ELF-1 (cell line): Measurements from ENCODE around the gene ARMS2.

ENCODE experiments used
- DNase-seq: peaks from one replicate; pipeline ENCODE4 v3.0.0-alpha.2; 2016; ENCODE audit warnings: low read depth, low spot score

Gene ARMS2

GRCh38 chr10:122471531-122472177 is 17.2 kb downstream of the ARMS2 start:
- DNase-seq, result no peak

DNA sequence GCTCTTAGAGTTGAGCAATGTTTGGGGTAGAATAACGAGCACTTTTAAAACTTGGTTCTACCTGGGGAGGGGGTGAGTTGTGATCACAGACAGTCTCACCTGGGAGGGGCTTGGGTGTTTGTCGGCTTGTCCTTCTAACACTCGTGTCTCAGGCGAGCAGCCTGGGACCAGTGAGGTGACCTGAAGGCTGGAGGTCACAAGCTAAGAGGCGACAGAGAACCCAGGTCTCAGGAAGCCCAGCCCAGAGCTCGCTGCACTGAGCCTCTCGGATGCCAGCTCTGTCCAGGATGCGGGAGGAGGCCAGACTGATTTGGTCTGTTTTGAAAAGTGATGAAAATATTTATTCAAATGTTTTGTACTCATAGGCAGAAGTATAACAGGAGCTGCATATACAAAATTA is 18.7 kb downstream of the ARMS2 start:
- DNase-seq, result no peak

GRCh38 chr10:122474131-122474818 is 19.8 kb downstream of the ARMS2 start:
- DNase-seq, result no peak

DNA sequence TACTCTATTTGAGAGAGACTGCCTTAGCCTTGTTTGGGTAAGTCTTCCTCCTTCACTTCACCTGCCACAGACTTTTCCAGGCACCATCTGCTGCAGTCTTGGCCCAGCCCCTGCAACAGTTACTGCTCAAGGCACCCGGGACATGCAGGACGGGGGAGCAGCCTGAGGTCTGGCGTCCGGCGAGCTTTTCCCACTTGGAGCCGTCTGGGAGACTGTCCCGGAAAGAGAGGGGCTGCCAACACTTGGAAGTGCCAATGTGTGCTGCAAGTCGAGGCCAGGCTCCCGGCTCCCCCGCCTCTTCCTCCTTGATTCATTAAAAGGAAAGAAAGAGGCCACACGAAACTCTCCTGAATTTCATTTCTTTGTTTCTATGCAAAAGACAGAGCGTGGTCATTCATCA is 20.6 kb downstream of the ARMS2 start:
- no peak for DNase-seq

GRCh38 chr10:122475591-122476332 is 21.3 kb downstream of the ARMS2 start:
- peak; percentile 90 for DNase-seq

DNA sequence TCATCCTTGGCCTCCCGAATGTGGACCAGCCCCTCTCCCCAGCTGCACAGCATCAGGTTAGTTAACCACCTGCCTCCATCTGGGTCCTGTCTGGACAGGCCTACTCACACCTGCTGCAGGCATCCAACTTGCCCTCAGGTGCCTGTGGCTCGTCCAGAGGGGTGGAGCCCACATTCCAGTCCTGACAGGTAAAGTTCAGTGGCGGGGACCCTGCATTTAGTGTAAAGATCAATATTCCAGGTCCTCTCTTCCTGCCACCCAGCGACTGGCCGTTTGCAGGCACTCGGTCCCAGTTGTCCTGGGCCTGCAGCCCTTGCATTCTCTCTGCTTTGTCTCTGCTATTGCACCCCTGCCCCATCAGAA is 21.9 kb downstream of the ARMS2 start:
- DNase-seq, result peak; percentile 59

GRCh38 chr10:122477436-122477835 is 23.0 kb downstream of the ARMS2 start:
- DNase-seq, result peak; percentile 44

GRCh38 chr10:122478971-122479370 is 24.5 kb downstream of the ARMS2 start:
- DNase-seq, result no peak

DNA sequence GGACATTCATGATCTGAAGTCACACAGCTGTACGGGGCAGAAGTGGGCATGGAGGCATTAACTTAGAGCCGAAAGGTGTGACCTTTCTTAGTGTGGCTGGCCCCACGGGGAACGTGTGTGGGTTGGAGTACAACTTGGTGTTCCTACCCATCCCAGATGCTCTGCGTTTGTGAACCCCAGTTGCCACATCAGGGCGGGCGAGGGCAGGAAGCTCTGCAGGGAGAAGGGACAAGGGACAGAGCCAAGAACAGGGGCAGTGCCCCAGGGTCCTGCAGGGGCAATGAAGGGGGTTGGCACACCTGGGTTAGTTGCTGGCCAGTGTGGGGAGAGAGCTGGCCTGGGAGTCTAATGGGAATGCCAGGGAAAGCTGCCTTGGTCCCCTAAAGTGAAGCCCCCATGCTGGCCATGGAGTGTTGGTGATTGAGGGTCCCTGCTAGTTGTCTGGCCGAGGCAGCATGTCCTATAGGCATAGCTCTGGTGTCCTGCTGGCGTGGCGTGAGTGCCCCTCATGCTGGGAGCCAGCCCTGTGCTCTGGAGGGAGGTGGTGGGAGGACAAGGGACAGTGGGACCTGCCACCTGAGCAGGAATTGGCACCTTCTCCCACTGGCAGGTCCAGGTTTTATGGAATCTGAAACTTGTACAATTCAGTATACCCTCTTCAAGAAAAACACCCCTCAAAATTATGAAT is 25.8 kb downstream of the ARMS2 start:
- DNase-seq, result no peak

- DNase-seq, result no peak
Measured at GRCh38 chr10:122481296-122482056, 27.0 kb downstream of the ARMS2 start.

DNA sequence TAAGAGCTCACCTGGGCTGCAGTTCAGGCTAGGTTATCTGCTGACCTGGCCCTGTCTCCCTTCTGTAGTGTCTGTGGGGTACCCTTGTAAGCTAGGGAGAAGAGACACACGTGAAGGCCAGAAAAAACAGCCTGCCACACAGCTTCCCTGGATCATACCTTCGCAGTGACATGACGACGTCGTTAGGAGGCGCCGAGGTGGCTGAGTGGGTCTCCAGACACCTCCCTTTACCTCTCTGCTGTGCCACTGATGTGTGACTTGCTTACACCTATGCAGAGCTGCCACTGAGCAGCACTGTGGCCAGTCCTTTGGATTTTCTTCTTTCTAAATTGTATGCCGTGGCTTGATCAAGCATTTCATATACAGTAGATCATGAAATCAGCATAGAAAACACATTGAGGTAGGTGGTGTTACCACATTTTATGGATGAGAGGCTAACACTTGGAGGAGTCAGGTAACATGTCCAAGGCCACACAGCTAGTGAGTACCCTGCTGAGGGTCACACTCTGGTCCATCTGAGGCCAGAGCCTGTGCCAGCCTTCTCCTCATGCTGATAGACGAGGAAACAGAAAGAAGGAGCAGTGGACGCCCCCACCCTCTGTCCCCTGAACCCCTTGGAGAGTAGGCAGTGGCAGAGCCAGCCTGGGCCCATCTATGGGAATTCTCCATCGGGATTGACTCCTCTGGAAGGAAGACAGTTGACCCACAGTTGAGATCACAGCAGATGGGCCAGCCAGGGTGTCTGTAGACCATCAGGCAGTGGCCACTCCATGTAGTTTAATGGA is 30.0 kb downstream of the ARMS2 start:
- DNase-seq, result no peak

- peak; percentile 83 for DNase-seq
Measured at GRCh38 chr10:122485670-122486069, 31.2 kb downstream of the ARMS2 start.

- DNase-seq, result no peak
Measured at GRCh38 chr10:122486406-122487080, 32.1 kb downstream of the ARMS2 start.

DNA sequence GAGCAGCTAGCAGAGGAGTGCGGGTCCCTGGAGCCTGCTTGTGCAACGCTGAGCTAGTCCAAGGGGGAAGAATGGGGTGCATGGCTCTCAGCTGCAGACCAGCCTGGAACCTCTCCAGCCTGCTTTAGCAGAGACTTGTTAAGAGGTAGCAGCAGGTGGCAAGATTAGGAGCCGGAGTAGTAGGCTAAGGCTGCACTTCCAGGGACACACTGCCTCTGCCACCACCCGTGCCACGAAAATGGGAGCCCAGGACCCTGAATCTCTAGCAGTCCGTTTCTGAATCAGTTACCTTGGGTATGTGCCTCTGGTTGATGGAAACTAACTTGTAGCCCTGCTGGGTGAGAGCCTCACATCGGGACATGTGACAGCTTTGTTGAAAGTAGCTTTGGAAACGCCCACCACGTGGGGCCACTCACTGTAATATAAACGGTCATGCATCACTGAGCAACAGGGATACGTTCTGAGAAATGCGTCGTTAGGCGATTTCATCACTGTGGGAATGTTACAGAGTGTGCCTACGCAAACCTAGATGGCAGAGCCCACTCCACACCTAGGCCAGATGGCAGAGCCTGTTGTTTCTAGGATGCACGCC is 32.8 kb downstream of the ARMS2 start:
- DNase-seq, result no peak

- DNase-seq, result no peak
Measured at GRCh38 chr10:122490268-122490667, 35.8 kb downstream of the ARMS2 start.

DNA sequence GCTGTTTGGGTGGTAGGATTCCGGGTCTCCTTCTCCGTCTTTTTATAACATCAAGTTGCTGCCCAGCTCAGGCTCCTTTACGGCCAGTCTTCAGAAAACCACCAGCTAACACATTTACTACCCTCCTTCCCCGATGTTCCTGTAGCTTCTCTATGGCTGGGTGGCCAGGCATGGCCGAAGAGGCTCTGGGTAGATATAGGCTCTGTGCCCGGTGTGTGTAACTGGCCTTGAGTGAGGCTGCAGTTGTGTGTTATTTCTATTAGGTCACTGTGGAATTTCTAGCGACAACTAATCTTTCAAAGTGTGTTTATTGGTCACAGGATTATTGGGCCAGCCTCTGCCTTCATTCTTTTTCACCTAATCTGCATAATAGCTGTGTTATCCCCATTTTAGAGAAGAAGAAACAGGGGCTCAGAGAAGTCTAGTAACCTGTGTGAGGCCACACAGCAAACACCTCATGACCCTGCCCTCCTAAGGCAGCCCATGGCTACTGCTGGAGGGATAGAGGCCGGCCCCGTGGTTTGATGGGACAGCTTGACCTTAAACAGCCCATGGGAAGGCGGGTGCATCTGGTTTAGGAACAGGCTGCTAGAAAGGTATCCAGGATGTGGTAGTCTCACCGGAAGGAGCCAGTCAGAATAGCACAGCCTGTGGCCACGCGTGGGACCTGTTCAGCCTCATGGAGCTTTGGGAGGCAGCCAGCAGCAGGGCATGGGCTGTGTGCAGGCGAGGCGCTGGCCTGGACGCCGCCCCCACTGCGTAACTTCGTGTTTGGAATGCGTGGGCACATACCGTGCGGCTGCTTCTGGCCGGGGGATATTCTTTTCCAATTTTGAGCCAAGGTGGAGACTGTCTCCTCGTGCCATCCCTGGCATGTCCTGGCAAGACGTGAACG is 36.6 kb downstream of the ARMS2 start:
- peak; percentile 31 for DNase-seq

GRCh38 chr10:122492006-122492405 is 37.6 kb downstream of the ARMS2 start:
- no peak for DNase-seq

GRCh38 chr10:122492999-122493481 is 38.6 kb downstream of the ARMS2 start:
- DNase-seq, result no peak

- no peak for DNase-seq
Measured at GRCh38 chr10:122493761-122494160, 39.3 kb downstream of the ARMS2 start.
